Prostate gland (tissue), 2 donors: ENCODE measurements around the gene SECTM1. TPM values are rescaled to one million over a fixed set of nuclear protein-coding genes. Genes with fewer than 3 reads are reported as not detected.
A peak's percentile ranks its signal among the peaks of the same experiment; 100 is the strongest.

Source experiments
- DNase-seq: peaks from one replicate; pipeline ENCODE4 v3.0.0-alpha.2; 2019; ENCODE audit warnings: low spot score
- H3K27ac ChIP-seq, 2 donors: fragments of 200-600 bp; sonication (generic); 2 replicates each; pipeline ENCODE4 v1.5.1; 2017 to 2019
- H3K27me3 ChIP-seq: fragments of 200-600 bp; sonication (generic); replicated peaks from 2 replicates; pipeline ENCODE4 v1.5.1; 2019; ENCODE audit not compliant: insufficient read depth
- H3K36me3 ChIP-seq, 2 donors: fragments of 200-600 bp; sonication (generic); 1 replicate in 1 of 2; 2 replicates in 1 of 2; pipeline versions ENCODE4 v1.5.1 to v1.8.1; 2017 to 2019
- H3K4me1 ChIP-seq: fragments of 200-600 bp; sonication (generic); replicated peaks from 2 replicates; pipeline ENCODE4 v1.5.1; 2019
- H3K4me3 ChIP-seq, 2 donors: fragments of 200-600 bp; sonication (generic); 2 replicates each; pipeline ENCODE4 v1.5.1; 2017 to 2019
- H3K9me3 ChIP-seq: fragments of 200-600 bp; sonication (generic); 2 replicates; pipeline ENCODE4 v1.5.1; 2017
- POLR2A ChIP-seq: fragments of 450-650 bp; IDR thresholded peaks from one replicate; pipeline ENCODE4 v1.6.1; 2016; ENCODE audit warnings: antibody characterized with exemption, mild to moderate bottlenecking
- POLR2AphosphoS5 ChIP-seq: sonication (generic); formaldehyde crosslinking; IDR thresholded peaks from one replicate; pipeline ENCODE4 v1.6.1; 2017; ENCODE audit warnings: antibody characterized with exemption
- WGBS: methylation state at CpG from one replicate; pipeline ENCODE4 v1.1.5; 2018; 5-methylcytosine and 5-hydroxymethylcytosine counted together
- intact Hi-C: fragments of 100-400 bp; cut with DNase I; formaldehyde crosslinking; loops from one replicate; pipeline ENCODE4 v1.14.2; 2022
- total RNA-seq, 2 donors: library from RNA; depleted of rRNA; stranded (reverse); fragments of >200 nt; gene quantifications; one replicate each; pipeline ENCODE4 v1.1.0, GENCODE V29; 2016
- TF ChIP-seq, protein P1 (sequence below), 4 experiments: fragments of 200-600 bp in 2 of 4; fragments of 450-650 bp in 2 of 4; sonication (generic) in 2 of 4; IDR thresholded peaks; 1 replicate in 3 of 4; 2 replicates in 1 of 4; pipeline ENCODE4 v1.5.1; 2016 to 2019; ENCODE audit warnings: antibody characterized with exemption in 4 of 4, mild to moderate bottlenecking in 2 of 4, moderate library complexity in 2 of 4

SECTM1 gene
- total RNA-seq, 2 donors from 2014 or later: 9.0 to 12.5 TPM

DNA sequence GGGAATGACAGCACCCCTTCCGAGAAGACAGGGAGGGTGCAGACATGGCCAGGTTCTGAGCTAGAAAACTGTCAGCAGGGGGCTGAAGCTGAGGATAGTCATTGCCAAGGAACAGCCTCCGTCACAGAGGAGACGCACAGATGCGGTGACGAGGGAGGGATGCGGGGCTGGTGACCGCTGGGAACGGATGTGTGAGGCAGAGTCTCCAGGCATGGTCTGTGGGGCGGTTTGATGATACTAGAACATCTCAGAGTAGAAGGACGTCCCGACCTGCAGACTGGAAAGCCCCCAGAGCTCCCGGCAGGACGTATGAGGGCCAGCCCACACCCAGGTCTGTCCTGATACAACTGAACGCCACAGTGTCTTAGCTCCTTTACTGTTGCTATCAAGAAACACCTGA lies 58.2 kb downstream of the SECTM1 start:
- H3K27ac ChIP-seq: no peak overlapping the region
- peaks cover 18% of the 10 kb centered on the region for H3K4me1 ChIP-seq
- WGBS: 90% methylated on average over 14 of the region's 14 CpGs
- no peaks in the 10 kb centered on the region for H3K9me3 ChIP-seq
- intact Hi-C loops: no loop called here
- no peak for DNase-seq
- H3K27me3 ChIP-seq: no peaks in the 10 kb centered on the region
- TF ChIP-seq POLR2A (no peak), POLR2AphosphoS5 (no peak)
- TF ChIP-seq, protein P1, sequence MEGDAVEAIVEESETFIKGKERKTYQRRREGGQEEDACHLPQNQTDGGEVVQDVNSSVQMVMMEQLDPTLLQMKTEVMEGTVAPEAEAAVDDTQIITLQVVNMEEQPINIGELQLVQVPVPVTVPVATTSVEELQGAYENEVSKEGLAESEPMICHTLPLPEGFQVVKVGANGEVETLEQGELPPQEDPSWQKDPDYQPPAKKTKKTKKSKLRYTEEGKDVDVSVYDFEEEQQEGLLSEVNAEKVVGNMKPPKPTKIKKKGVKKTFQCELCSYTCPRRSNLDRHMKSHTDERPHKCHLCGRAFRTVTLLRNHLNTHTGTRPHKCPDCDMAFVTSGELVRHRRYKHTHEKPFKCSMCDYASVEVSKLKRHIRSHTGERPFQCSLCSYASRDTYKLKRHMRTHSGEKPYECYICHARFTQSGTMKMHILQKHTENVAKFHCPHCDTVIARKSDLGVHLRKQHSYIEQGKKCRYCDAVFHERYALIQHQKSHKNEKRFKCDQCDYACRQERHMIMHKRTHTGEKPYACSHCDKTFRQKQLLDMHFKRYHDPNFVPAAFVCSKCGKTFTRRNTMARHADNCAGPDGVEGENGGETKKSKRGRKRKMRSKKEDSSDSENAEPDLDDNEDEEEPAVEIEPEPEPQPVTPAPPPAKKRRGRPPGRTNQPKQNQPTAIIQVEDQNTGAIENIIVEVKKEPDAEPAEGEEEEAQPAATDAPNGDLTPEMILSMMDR (IDR thresholded peaks at IDR 0.05): no peak
- no peak overlapping the region for H3K4me3 ChIP-seq
- no peaks in the 10 kb centered on the region for H3K36me3 ChIP-seq

DNA sequence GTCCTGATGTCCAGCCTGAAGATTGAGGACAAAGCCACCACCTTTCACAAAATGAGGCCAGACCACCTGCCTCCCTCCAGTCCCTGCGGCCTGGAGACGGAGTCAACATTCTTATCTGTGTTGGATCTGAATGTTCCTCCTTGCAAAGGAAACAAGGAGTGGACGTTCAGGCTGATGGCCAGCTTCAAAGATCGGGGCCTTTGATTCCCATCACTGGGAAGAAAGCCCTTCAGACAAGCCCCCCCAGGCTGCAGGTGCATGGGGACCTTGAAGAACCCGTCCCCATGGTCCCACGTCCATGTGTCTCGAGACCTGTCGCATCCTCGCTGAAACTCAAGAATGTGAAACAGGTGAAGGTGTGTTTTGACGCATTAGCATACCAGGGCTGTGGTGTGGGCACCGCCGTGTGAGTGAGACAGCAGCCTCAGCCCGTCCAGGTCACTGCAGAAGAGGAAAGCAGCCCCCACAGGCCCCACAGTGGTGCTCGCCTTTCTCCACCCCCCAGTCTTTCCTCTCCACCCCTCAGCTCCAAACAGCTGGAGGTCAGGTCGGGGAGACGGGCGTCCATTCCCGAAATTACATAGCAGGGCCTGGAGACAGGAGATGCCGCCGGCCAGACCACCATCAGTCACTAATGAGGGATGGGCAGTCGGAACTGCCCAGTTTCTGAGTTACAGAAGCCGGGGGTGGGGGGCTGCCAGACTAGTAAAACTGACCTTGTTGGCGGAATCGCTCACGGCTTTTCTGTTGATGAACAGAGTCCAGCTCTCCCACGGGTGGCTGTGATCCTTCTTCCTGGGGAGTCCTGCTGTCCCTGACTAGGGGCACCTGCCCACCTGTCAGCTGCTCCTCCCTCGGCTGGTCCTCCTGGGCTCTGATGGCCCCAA lies 59.2 kb downstream of the SECTM1 start:
- no peaks in the 10 kb centered on the region for H3K36me3 ChIP-seq
- TF ChIP-seq POLR2A (no peak), POLR2AphosphoS5 (no peak)
- TF ChIP-seq, protein P1 (IDR thresholded peaks at IDR 0.05): no peak
- 53% methylated on average over 27 of the region's 27 CpGs for WGBS
- peak overlapping the region; percentile 89 to 98 for H3K4me3 ChIP-seq
- H3K27ac ChIP-seq: peak overlapping the region; percentile 98 to 99
- H3K9me3 ChIP-seq: no peaks in the 10 kb centered on the region
- H3K27me3 ChIP-seq: no peaks in the 10 kb centered on the region
- intact Hi-C loops: no loop called here
- DNase-seq: no peak
- peaks cover 27% of the 10 kb centered on the region for H3K4me1 ChIP-seq

DNA sequence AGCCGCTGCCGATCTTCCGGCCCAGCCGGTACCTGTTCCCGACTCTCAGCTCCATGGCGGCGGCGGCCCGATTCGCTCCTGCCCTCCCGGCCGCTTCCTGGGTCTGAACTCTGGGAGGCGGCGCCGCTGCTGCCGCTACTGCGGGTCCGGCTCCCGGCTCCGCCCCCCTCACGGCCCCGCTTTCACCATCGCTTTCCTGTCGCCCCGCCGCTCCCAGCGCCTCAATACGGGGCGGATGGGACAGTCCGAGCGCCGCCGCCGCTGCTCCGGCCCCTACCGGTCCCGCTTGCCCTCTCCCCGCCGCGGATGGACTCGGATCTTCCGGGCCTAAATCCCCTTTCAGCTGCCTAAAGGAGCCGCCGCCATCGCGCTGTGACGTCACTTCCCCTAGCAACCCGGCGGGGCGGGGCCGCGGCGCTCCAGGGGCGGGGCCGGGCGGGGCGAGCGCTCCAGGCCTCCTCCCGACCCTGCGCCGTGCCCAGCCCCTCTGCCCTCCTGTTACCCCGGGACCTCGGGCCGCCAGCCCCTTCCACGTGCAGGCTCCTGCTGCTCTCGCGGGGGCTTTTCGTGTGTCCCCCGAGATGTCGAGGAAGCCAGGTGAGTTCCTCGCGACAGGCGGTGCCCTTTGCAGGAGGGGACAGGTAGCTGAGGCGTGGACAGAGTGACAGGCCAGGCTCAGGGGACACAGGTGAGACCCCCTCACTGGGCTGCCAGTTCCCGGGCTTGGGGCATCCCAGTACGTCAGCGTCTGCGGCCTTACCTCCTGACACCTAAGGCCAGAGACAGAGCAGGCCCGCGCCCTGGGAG lies 60.0 kb downstream of the SECTM1 start, which contains the start of gene CSNK1D:
Gene CSNK1D, minus strand, starts transcription at position 374 of the 807 bp plus-strand sequence. Its CDS starts 319 bp downstream, at position 55.
- Histone ChIP-seq H3K9me3 (no peaks in the 10 kb centered on the region), H3K36me3 (no peaks in the 10 kb centered on the region), H3K27ac (peak within 1 kb of the TSS; percentile 98 to 99), H3K27me3 (no peaks in the 10 kb centered on the region), H3K4me3 (peak within 1 kb of the TSS; percentile 89 to 98), H3K4me1 (peaks cover 27% of the 10 kb centered on the region)
- intact Hi-C loops: no loop called here
- 2% methylated on average over 60 of the region's 80 CpGs for whole genome bisulfite sequencing
- DNase-seq: peak; percentile 90
- peak; percentile 88 for TF ChIP-seq POLR2AphosphoS5
- TF ChIP-seq, protein P1 (IDR thresholded peaks at IDR 0.05): peak in 1 of 4 experiments; percentile 24
- TF ChIP-seq POLR2A: peak; percentile 75

DNA sequence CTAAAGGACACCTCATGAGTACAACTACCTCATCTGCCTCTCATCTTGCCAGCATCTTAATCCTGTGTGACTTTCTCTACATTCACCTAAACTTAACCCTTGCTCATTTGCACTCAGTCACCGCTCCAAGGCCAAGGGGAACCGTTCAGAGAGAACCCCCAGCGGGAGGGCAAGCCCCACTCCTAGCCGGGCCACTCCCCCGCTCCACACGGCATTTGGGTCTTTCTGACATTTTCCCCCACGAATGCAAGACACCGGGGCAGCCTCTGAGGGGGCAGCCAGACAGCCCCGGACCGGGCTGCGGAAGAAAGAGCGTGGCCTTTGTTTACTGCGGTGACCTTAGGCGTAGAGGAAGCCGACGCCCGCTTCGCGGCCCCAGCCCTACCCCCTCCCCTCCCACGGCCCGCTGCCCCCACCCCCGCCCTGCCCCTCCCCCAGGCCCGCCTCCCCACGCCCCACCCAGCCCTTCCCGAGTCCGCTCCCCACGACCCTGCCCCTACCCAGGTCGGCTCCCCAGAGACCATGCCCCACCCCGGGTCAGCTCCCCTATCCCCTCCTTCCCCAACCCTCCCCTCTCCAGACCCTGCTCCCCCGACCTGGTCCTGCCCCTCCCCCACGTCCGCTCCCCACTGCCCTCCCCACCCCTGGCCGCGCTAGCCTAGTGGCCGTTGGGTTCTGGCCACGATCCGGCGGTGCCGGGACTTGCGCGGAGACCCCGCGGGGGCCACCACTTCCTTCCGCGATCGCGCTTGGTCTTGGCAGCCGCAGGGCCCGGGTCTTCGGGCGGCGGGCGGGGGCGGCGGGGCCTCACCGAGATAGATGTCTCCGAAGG lies 60.9 kb downstream of the SECTM1 start:
- WGBS: 3% methylated on average over 21 of the region's 57 CpGs
- H3K27me3 ChIP-seq: no peaks in the 10 kb centered on the region
- H3K4me1 ChIP-seq: peaks cover 34% of the 10 kb centered on the region
- intact Hi-C loops: no loop called here
- DNase-seq: no peak
- no peaks in the 10 kb centered on the region for H3K36me3 ChIP-seq
- TF ChIP-seq POLR2A (no peak), POLR2AphosphoS5 (peak; percentile 6)
- peak overlapping the region; percentile 98 to 99 for H3K27ac ChIP-seq
- H3K9me3 ChIP-seq: no peaks in the 10 kb centered on the region
- H3K4me3 ChIP-seq: peak overlapping the region; percentile 89 to 98
